ENCODE results near the gene RP9.
"Not testable (repeated sequence)": the region's sequence is repeated elsewhere in the genome, so short reads cannot be mapped to it uniquely, and the experiment has no call there.

Gene RP9

DNA sequence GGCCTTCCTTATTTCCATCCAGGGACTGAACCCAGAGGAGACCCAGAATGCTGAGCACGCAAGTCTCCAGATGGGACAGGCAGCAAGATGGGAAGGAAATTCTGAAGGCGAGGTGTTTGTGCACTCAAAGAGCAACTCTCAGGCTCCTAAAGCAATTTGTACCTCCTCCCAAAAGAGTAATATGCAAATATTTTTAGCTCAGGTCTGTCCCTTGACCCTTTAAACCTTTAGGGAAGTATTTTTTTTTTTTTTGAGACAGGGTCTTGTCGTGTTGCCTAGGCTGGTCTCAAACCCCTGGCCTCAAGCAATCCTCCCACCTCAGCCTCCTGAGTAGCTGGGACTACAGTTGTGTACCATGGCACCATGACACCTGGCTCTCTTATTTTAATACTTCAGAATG, 8.4 kb downstream of the RP9 start:
- no peak for DNase-seq

DNA sequence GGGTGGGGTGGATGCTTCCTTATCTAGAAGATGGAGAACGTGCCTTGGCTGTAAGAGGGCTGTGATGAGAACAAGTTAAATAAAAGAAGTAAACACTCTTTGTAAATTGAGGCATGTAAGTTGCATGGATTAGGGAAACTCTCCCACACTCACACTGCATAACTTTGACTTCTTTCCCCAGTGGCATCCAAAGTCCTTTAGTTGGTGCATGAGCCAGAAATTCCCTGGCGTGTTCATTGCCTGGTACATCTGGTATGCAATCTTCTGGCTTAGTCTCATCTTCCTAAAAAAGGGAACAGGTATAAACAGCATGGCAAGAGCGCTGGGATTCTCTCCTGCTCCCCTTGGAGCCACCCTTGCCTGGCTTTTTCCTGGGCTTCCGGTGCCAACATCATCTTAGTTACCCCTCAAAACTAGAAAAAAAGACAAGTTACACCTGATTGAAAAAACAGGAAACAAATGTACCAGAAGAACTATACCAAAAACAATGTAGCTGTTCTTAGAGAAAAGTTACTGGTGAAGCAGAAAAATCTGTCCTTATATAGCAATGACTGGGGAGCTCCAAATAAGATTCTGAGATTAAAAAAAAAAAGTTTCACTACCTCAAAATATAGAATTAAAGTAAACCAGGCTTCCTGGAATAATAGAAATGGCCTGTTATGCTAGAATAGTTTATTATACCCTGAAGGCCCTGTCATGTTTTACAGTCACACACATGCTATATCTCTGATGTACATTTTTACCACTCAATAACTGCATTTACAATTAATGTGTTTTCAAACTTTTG, 9.9 kb downstream of the RP9 start:
- DNase-seq: no peak

- DNase-seq: not testable (repeated sequence)
Measured at GRCh38 chr7:33094745-33095275, 14.4 kb downstream of the RP9 start.

DNA sequence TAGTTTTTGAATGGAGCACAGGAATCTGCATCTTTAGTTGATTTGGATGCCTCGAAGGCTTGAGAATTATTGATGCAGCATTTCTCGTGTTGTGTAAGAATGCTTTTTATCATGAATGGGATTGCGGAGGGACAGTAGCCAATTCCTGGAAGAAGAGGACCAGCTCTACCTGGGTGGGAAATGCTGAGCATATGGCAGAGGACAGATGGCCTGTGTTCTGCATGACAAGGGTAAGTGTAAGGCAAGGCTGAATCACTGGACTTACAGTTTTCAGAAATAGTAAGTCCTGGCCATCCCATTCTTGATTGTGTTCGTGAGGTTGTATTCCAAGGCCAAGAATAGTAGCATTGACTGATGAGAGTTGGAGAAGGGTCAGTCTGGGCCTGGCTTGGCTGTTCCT, 15.9 kb downstream of the RP9 start:
- DNase-seq: no peak

DNA sequence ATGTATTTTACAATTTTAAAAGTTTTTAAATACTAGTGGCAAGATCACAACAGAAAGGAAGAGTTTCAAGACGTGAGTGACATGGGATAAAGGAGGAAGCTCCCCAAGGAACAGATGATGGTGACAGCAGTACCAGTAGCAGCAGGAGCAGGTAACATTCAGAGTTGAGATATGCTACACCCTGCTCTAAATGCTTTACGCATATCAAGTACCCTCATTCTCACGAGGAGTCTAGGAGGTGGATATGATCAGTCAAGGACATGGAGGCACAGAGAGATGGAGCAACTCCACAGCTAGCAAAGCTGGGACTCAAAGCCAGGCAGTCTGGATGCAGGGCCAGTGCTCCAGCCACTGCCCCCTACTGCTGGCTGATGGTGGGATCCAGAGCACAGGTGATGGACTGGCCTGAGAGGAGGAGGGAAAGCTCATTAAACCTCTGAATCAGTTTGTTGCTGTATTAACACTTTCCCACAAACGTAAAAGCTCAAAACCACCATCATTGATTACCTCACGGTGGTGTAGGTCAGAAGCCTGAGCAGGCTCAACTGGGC, 17.5 kb downstream of the RP9 start:
- no peak for DNase-seq

DNA sequence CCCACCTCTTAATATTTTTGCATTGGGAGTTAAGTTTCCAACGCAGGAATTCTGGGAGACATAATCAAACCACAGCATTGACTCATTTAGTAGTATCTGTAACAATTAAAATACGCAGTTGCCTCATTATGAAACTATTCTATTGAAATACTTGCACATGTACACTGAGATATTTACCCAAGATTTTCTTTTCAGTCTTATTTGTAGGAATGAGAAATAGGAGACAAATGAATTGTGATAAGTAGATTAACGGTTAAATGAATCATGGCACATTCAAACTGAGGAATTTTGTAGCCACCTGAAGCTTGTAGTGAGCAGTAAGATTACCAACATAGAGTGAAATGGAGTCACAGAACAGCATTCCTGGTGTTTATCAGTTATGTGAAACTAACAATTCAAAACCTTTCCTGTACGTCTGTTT, 18.1 kb downstream of the RP9 start:
- no peak for DNase-seq

GRCh38 chr7:33089142-33089541, 20.1 kb downstream of the RP9 start:
- DNase-seq: no peak

DNA sequence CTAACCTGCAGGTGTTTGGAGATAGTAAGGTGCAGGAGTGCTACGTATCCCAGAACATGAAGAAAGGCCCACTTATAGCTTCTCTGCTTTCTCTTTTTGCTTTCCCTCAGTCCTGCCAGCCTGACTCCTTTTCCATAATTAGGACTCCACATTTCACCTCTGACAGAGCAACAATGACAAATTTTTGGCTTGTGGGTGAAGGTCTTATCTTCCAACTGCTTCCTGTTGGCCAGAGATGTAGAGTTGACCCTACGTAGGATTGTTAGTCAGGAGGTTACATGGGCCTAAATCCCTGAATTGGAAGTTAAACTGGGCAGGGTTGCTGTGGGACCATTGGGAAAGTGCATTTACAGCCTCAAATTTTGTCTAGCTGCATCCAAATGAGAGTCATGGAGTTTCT, 21.3 kb downstream of the RP9 start:
- DNase-seq: no peak

- no peak for DNase-seq
Measured at GRCh38 chr7:33087356-33087755, 21.8 kb downstream of the RP9 start.

DNA sequence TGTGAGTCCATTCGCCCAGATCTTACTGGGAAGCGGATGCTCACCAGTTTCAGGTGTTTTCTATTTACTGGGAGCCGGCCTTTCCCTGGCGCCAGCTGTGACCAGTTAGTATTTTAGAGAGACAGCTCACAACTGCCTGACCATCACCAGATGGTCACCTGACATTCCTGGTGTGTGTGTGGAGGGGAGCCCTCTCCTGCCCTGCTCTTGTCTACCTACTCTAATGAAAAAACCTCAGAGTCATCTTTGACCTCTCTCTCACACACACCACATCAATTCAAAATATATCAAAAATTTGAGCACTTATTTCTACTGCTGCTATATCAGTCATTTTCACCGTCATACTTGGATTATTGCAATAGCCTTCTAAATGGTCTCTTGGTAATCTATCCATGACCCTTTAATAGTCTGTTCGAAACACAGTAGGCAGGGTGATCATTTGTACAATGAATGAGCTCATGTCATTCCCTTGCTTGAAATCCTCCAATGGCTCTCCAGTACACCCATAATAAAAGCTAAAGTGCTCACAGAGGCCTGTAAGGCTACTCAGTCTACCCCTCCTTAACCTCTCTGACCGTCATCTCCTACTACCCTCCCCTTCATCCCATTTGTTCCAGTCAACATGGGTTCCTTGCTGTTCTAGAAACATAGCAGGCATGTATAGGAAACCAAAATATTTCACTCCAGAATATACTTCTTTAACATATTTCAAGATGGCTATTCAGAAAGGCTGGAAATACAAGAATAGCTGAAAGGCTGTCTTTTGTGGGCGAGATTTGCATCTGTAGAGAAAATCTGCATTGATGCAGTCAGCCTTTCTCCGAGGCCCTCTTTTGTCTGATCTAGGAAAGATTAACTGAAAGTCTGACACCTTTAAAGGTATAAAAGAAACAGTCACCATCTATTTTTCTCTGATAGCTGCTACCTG, 29.2 kb downstream of the RP9 start:
- no peak for DNase-seq

GRCh38 chr7:33079096-33079495, 30.1 kb downstream of the RP9 start:
- no peak for DNase-seq

GRCh38 chr7:33076737-33077136, 32.5 kb downstream of the RP9 start:
- no peak for DNase-seq

DNA sequence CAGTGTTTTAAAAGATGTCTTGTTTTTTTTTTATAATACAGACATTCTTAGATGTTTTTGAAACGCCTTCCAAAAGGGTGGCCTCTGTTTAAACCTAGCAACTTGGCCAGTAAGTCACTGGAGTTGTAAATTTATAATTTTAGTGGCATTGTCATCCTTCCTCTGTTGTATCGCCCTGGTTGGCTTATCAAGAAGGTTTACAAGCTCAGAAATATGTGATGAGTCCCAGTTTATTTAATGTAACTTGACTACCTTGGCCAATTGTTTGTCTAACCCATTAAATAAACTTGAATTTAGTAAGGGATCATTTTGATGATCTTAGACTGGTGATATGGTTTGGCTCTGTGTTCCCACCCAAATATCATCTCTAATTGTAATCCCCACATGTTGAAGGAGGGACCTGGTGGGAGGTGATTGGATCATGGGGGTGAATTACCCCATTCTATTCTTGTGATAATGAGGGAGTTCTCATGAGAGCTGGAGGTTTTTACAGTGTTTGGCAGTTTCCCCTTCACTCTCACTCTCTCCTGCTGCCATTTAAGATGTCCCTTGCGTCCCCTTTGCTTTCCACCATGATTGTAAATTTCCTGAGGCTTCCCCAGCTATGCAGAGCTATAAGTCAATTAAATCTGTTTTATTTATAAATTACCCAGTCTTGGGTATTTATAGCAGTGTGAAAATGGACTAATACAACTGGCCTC, 33.2 kb downstream of the RP9 start:
- DNase-seq: no peak

DNA sequence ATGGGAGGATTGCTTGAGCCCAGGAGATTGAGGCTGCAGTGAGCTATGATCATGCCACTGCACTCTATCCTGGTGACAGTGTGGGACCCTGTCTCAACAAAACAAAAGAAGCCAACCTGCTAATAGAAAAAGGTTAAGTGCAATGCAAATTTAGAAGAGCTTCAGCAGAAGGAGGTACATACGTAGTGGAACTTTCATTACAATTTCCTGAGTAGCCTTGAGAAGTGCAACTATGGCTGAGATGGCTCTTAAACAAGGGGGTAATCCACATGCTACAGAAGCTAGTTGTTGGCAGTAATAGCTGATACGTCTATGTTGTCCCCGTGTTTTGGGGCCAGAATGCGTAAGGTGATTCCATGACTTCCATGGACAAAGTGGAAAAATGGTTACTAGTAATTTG, 36.0 kb downstream of the RP9 start:
- no peak for DNase-seq

- DNase-seq: no peak
Measured at GRCh38 chr7:33072471-33072870, 36.7 kb downstream of the RP9 start.

GRCh38 chr7:33070831-33071230, 38.4 kb downstream of the RP9 start:
- DNase-seq: no peak

GRCh38 chr7:33070277-33070676, 38.9 kb downstream of the RP9 start:
- DNase-seq: no peak

GRCh38 chr7:33067921-33068320, 41.3 kb downstream of the RP9 start:
- no peak for DNase-seq

- DNase-seq: no peak
Measured at GRCh38 chr7:33066771-33067170, 42.4 kb downstream of the RP9 start.

- DNase-seq: no peak
Measured at GRCh38 chr7:33065981-33066380, 43.2 kb downstream of the RP9 start.

- peak; percentile 93 for DNase-seq
Measured at GRCh38 chr7:33062782-33063443, 46.3 kb downstream of the RP9 start.

- no peak for DNase-seq
Measured at GRCh38 chr7:33062023-33062781, 47.0 kb downstream of the RP9 start, which contains the start of gene NT5C3A. Gene NT5C3A (minus strand): TSS chr7:33062776. CDS start chr7:33062705, 71 bp downstream.

Measured in NCI-H2171 (cell line).